Suprapubic skin (tissue), 4 donors: Measurements from ENCODE around the gene LIPG.

Source experiments
- EP300 ChIP-seq: sonication (generic); formaldehyde crosslinking; IDR thresholded peaks from one replicate; pipeline ENCODE4 v1.6.1; 2017; ENCODE audit warnings: antibody characterized with exemption
- POLR2A ChIP-seq, 2 donors: fragments of 450-650 bp; IDR thresholded peaks; one replicate each; pipeline ENCODE4 v1.6.1; 2017; ENCODE audit warnings: antibody characterized with exemption in 2 of 2, mild to moderate bottlenecking in 2 of 2, moderate library complexity in 2 of 2
- POLR2AphosphoS5 ChIP-seq, 3 donors: sonication (generic); formaldehyde crosslinking; IDR thresholded peaks; one replicate each; pipeline ENCODE4 v1.6.1; 2017; ENCODE audit warnings: antibody characterized with exemption in 3 of 3
- TF ChIP-seq, protein P1 (sequence below), 2 donors: fragments of 200-600 bp in 1 of 2; fragments of 450-650 bp in 1 of 2; sonication (generic) in 1 of 2; IDR thresholded peaks; one replicate each; pipeline ENCODE4 v1.5.1; 2016 to 2019; ENCODE audit warnings: antibody characterized with exemption in 2 of 2, mild to moderate bottlenecking in 1 of 2, moderate library complexity in 1 of 2

DNA sequence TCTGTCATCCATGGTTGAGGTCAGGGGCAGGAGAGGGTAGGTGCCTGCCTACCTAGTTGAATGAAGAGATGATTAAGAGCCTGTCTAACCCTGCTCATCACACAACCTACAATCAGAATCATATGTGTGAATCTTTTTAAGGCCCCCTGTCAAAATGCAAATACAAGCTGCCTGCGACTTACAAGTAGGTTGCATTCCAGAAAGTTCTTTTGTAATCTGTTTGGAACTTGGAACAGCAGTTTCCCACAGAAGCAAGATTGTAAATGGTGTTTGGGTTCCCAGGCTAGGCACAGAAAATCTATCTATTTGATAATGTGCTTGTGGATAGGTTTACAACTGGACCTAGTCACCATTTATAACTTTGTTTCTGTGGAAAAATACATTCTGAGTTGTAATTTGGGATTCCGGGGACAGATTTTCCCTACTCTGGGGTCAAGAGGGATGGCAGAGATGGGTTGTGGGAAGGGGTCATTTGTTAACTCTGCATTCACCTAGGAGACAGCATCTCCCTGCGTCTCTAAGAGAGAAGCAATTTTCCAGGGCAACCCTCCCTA, 4.4 kb downstream of the LIPG start:
- TF ChIP-seq, protein P1, sequence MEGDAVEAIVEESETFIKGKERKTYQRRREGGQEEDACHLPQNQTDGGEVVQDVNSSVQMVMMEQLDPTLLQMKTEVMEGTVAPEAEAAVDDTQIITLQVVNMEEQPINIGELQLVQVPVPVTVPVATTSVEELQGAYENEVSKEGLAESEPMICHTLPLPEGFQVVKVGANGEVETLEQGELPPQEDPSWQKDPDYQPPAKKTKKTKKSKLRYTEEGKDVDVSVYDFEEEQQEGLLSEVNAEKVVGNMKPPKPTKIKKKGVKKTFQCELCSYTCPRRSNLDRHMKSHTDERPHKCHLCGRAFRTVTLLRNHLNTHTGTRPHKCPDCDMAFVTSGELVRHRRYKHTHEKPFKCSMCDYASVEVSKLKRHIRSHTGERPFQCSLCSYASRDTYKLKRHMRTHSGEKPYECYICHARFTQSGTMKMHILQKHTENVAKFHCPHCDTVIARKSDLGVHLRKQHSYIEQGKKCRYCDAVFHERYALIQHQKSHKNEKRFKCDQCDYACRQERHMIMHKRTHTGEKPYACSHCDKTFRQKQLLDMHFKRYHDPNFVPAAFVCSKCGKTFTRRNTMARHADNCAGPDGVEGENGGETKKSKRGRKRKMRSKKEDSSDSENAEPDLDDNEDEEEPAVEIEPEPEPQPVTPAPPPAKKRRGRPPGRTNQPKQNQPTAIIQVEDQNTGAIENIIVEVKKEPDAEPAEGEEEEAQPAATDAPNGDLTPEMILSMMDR (IDR thresholded peaks at IDR 0.05), result no peak
- TF ChIP-seq POLR2A (IDR thresholded peaks at IDR 0.05) (no peak), POLR2AphosphoS5 (IDR thresholded peaks at IDR 0.05) (no peak), EP300 (no peak)
